Nephron (organoid): ENCODE data around the gene SCNN1A.

Source experiments
- H3K27ac Mint-ChIP-seq, 3 experiments: 2 replicates each; pipeline ENCODE4 v1.8.0; 2020; ENCODE audit warnings: mixed read lengths in 3 of 3, mild to moderate bottlenecking in 2 of 3, moderate library complexity in 1 of 3
- H3K27me3 Mint-ChIP-seq: 2 replicates; pipeline ENCODE4 v1.8.0; 2021; ENCODE audit warnings: low read depth, mild to moderate bottlenecking, moderate library complexity, mixed read lengths
- H3K36me3 Mint-ChIP-seq: 2 replicates; pipeline ENCODE4 v1.8.0; 2020; ENCODE audit warnings: low read depth, mixed read lengths
- H3K4me1 Mint-ChIP-seq: 2 replicates; pipeline ENCODE4 v1.8.0; 2020; ENCODE audit warnings: mixed read lengths
- H3K4me3 Mint-ChIP-seq, 3 experiments: 2 replicates each; pipeline ENCODE4 v1.8.0; 2020; ENCODE audit warnings: mild to moderate bottlenecking in 3 of 3, mixed read lengths in 3 of 3, moderate library complexity in 2 of 3
- H3K9me3 Mint-ChIP-seq: 2 replicates; pipeline ENCODE4 v1.8.0; 2020; ENCODE audit warnings: mixed read lengths
- TF ChIP-seq, protein P1 (sequence below), 3 experiments: fragments of 200-600 bp; sonication (generic); IDR thresholded peaks; one replicate each; pipeline ENCODE4 v1.5.0; 2021; ENCODE audit warnings: antibody characterized with exemption in 3 of 3; ENCODE audit not compliant: unreplicated experiment in 3 of 3

Gene SCNN1A

DNA sequence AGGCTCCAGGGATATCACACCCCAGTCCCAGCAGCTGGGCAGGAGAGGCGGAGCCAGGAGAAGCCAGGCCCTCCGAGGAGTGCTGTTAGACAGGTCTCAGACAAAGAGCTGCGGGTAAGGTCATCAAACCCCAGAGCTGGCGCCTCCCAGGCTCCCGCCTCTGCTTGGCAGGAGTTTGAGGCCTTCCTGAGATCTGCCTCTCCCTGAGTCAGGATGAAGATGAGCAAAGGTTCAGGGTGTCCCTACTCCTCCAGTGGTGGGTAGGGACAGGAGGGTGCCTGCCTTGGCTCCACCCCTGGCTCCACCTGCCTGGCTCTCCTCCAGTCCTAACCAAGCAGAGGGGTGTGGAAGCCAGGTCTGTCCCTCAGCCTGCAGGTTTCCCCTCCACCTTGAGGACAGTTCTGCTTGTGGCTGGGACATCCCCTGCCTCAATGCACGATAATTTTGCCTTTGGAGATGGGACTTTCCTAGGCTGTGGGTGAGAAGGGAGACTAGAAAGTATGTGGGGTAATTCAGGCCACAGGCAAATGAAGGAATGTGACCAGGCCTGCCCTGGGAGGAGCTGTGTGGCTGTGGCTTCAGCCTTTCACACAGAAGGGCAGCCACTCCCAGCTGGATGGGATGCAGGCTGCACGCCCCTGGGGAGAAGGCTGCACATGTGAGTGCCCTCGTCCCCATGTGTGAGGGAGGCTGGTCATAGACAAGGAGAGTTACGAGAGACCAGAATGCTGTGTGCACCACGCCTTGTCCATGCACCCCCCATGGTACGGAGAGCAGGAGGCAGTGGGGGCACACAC is 62.6 kb downstream of the SCNN1A start:
- TF ChIP-seq, protein P1, sequence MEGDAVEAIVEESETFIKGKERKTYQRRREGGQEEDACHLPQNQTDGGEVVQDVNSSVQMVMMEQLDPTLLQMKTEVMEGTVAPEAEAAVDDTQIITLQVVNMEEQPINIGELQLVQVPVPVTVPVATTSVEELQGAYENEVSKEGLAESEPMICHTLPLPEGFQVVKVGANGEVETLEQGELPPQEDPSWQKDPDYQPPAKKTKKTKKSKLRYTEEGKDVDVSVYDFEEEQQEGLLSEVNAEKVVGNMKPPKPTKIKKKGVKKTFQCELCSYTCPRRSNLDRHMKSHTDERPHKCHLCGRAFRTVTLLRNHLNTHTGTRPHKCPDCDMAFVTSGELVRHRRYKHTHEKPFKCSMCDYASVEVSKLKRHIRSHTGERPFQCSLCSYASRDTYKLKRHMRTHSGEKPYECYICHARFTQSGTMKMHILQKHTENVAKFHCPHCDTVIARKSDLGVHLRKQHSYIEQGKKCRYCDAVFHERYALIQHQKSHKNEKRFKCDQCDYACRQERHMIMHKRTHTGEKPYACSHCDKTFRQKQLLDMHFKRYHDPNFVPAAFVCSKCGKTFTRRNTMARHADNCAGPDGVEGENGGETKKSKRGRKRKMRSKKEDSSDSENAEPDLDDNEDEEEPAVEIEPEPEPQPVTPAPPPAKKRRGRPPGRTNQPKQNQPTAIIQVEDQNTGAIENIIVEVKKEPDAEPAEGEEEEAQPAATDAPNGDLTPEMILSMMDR (IDR thresholded peaks at IDR 0.05; ENCODE audit: unreplicated experiment in 3 of 3), result no peak
- H3K4me1 Mint-ChIP-seq, result peaks cover 26% of the 10 kb centered on the region
- peak overlapping the region in 1 of 3 experiments; percentile 70 for H3K27ac Mint-ChIP-seq
- no peaks in the 10 kb centered on the region for H3K36me3 Mint-ChIP-seq
- H3K27me3 Mint-ChIP-seq, result peaks cover 23% of the 10 kb centered on the region
- H3K4me3 Mint-ChIP-seq, result no peak overlapping the region
- H3K9me3 Mint-ChIP-seq, result no peaks in the 10 kb centered on the region

GRCh38 chr12:6311822-6312528 is 63.4 kb downstream of the SCNN1A start:
- Mint-ChIP-seq H3K36me3 (no peaks in the 10 kb centered on the region), H3K27me3 (peaks cover 27% of the 10 kb centered on the region), H3K4me1 (peaks cover 32% of the 10 kb centered on the region), H3K27ac (no peak overlapping the region), H3K9me3 (no peaks in the 10 kb centered on the region), H3K4me3 (peak overlapping the region in 2 of 3 experiments; percentile 21 to 48)
- TF ChIP-seq, protein P1 (IDR thresholded peaks at IDR 0.05; ENCODE audit: unreplicated experiment in 3 of 3), result no peak

DNA sequence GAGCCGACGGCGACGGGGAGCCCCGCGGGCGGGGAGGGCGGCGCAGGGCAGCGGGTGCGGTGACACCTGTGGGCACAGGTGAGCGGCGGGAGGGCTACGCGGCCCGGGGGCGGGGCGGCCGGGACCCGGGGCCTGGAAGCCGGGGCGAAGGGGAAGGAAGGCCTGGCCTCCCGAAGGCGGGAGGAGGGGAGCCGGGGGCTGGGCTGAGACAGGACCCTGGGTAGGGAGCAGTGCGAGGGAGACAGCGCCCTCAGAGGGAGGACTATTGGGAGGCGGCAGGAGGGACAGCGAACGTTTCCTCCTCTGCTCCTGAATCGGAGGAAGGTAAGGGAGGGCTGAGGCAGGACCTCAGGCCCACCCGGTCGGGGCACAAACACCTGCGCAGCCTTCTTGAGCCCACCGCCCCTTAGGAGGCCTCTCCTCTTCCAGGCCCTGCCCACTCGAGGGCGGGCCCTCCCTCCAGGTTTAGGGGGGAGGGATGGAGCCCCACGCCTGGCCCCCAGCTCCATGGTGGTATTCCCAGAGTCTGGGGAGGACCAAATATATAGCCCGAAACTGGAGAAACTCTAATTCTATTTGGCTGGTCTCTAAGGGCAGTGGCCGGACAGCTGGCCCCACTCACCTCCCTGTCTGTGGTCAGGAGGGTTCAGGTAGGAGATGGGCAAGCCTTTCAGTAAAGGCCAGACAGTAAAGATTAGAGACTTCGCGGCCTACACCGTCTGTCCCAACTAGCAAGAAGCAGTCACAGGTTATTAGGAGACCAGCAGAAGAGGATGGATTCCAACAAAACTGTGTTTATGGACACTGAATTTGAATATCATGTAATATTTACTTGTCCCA is 64.4 kb downstream of the SCNN1A start:
- Mint-ChIP-seq H3K36me3 (no peaks in the 10 kb centered on the region), H3K4me3 (peak overlapping the region in 2 of 3 experiments; percentile 38 to 58), H3K27me3 (peaks cover 31% of the 10 kb centered on the region), H3K9me3 (no peaks in the 10 kb centered on the region), H3K4me1 (peaks cover 37% of the 10 kb centered on the region), H3K27ac (no peak overlapping the region)
- TF ChIP-seq, protein P1 (IDR thresholded peaks at IDR 0.05; ENCODE audit: unreplicated experiment in 3 of 3), result no peak

DNA sequence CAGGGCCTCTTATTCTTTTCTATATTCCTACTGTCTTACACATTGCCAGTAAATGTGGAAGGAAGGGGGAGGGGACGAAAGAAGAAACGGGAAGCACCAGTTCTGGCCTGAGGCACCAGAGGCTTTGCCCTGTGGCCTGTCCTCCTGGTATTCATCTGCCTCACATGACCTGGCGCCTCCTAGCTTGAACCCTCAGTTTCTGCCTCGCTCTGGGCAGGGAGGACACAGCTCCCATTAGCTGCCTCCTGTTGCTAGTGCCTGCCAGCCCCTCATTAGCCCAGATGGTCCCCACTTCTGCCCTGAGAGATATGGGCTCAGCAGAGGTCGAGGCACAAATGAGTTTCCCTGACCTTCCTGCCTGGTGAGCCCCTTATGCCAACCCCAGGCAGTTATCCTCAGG is 67.8 kb downstream of the SCNN1A start:
- TF ChIP-seq, protein P1 (IDR thresholded peaks at IDR 0.05; ENCODE audit: unreplicated experiment in 3 of 3), result no peak
- H3K4me1 Mint-ChIP-seq, result peaks cover 25% of the 10 kb centered on the region
- no peaks in the 10 kb centered on the region for H3K9me3 Mint-ChIP-seq
- no peaks in the 10 kb centered on the region for H3K36me3 Mint-ChIP-seq
- no peak overlapping the region for H3K4me3 Mint-ChIP-seq
- peaks cover 46% of the 10 kb centered on the region for H3K27me3 Mint-ChIP-seq
- H3K27ac Mint-ChIP-seq, result no peak overlapping the region

DNA sequence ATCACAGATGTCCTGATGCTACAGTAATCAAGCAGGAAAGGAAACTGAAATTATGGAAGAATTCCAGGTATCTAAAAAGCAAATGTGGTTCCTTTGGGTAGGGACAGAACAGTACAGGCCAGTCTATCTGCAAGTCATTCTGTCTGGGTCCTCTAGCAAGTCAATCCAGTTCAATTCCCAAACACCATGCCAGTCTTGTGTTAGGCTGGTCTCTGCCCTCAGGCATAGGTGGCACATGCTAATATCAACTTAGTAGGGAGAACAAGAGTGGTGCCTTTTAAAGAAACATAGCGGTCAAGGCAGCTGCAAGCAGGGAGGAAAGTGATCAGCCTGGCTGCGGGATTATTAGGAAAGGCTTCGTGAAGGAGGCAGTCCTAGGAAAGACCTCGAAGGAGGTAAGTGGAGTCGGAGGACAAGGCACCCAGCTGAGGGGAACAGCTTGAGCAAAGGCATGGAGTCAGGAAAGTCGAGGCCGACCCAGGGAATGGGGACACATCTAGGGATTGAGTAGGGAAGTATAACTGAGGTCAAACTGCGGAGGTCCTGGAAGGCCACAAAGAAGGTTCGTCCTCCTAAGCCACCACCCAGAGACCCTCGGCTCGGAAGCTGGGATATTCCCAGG is 68.7 kb downstream of the SCNN1A start:
- TF ChIP-seq, protein P1 (IDR thresholded peaks at IDR 0.05; ENCODE audit: unreplicated experiment in 3 of 3), result no peak
- H3K36me3 Mint-ChIP-seq, result no peaks in the 10 kb centered on the region
- H3K9me3 Mint-ChIP-seq, result no peaks in the 10 kb centered on the region
- peaks cover 49% of the 10 kb centered on the region for H3K27me3 Mint-ChIP-seq
- peaks cover 25% of the 10 kb centered on the region for H3K4me1 Mint-ChIP-seq
- H3K4me3 Mint-ChIP-seq, result no peak overlapping the region
- H3K27ac Mint-ChIP-seq, result no peak overlapping the region
